HL-60 (cell line): ENCODE data around the gene ATP6V1B1.

Experiments used
- DNase-seq, 2 experiments: peaks; one replicate each; pipeline ENCODE4 v3.0.0-alpha.2; 2010 to 2020; ENCODE audit warnings: low read depth in 1 of 2, low spot score in 1 of 2
- H3K27ac ChIP-seq: fragments of 250-450 bp; sonication (Bioruptor Pico); replicated peaks from 2 replicates; pipeline ENCODE4 v1.5.1; 2020; ENCODE audit warnings: mild to moderate bottlenecking, moderate library complexity
- H3K27me3 ChIP-seq: fragments of 250-450 bp; sonication (Bioruptor Pico); 2 replicates; pipeline ENCODE4 v1.5.1; 2021; ENCODE audit warnings: mild to moderate bottlenecking, moderate library complexity; ENCODE audit not compliant: insufficient read depth, poor library complexity, severe bottlenecking
- H3K4me3 ChIP-seq: replicated peaks from 2 replicates; pipeline ENCODE4 v1.5.1; 2011; ENCODE audit warnings: mild to moderate bottlenecking, control low read depth, low read length; ENCODE audit not compliant: insufficient read depth
- CTCF ChIP-seq: IDR thresholded peaks from one replicate; pipeline ENCODE4 v1.5.1; 2011; ENCODE audit warnings: low read length, control low read depth, inconsistent platforms; ENCODE audit not compliant: insufficient read depth
- GABPA ChIP-seq: IDR thresholded peaks from 2 replicates; pipeline ENCODE4 v1.6.1; 2012; ENCODE audit warnings: low read depth
- POLR2AphosphoS5 ChIP-seq: IDR thresholded peaks from 2 replicates; pipeline ENCODE4 v1.6.1; 2012; ENCODE audit warnings: low read depth
- REST ChIP-seq: IDR thresholded peaks from 2 replicates; pipeline ENCODE4 v1.6.1; 2012; ENCODE audit warnings: low read depth; ENCODE audit not compliant: insufficient replicate concordance
- SPI1 ChIP-seq: IDR thresholded peaks from 2 replicates; pipeline ENCODE4 v1.6.1; 2012; ENCODE audit warnings: low read depth, mild to moderate bottlenecking, borderline replicate concordance

The ATP6V1B1 gene

GRCh38 chr2:70895998-70896764 is 39.5 kb upstream of the ATP6V1B1 start:
- Histone ChIP-seq H3K27me3 (peaks cover 76% of the 10 kb centered on the region), H3K27ac (no peak overlapping the region), H3K4me3 (no peak overlapping the region)
- TF ChIP-seq POLR2AphosphoS5, result no peak
- no peak for TF ChIP-seq SPI1
- TF ChIP-seq CTCF, result no peak
- no peak for TF ChIP-seq REST
- no peak for TF ChIP-seq GABPA
- DNase-seq, result no peak

- TF ChIP-seq POLR2AphosphoS5 (no peak), CTCF (no peak), GABPA (no peak), SPI1 (peak; percentile 47; the same call in 1 of the 2 replicates), REST (no peak)
- Histone ChIP-seq H3K27me3 (peaks cover 77% of the 10 kb centered on the region), H3K27ac (no peak overlapping the region), H3K4me3 (no peak overlapping the region)
- no peak for DNase-seq
Measured at GRCh38 chr2:70896765-70897202, 38.9 kb upstream of the ATP6V1B1 start.

- TF ChIP-seq REST (no peak), SPI1 (no peak), CTCF (no peak), POLR2AphosphoS5 (no peak), GABPA (no peak)
Measured at GRCh38 chr2:70897203-70897976, 38.3 kb upstream of the ATP6V1B1 start.

More at GRCh38 chr2:70897203-70897976, 38.3 kb upstream of the ATP6V1B1 start:
- Histone ChIP-seq H3K27ac (no peak overlapping the region), H3K27me3 (peaks cover 77% of the 10 kb centered on the region), H3K4me3 (no peak overlapping the region)
- no peak for DNase-seq
